Measurements from ENCODE around the gene SLC2A13. TPM values are rescaled to one million over a fixed set of nuclear protein-coding genes. Genes with fewer than 3 reads are reported as not detected.
"Not testable (repeated sequence)": the region's sequence is repeated elsewhere in the genome, so short reads cannot be mapped to it uniquely, and the experiment has no call there.

Gene SLC2A13
- total RNA-seq, 1 donor from 2014 or later = 8.4 TPM

DNA sequence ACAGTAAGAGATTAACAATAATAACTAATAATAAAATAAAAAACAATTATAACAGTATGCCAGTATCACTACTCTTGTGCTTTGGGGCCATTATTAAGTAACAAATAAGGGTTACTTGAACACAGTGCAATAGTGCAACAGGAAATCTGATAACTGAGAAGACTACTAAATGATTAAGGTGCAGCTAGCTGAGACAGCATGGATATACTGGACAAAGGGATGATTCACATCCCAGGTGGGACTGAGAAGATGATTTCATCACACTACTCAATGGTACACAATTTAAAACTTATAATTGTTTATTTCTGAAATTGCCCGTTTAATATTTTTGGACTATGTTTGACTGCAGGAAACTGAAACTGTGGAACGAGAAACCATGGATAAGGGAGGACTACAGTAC lies 317.6 kb downstream of the SLC2A13 start:
- no peak overlapping the region for H3K4me3 ChIP-seq (ENCODE audit: low read length in 3 of 3)
- no peaks in the 10 kb centered on the region for H3K4me1 ChIP-seq (ENCODE audit: control insufficient read depth in 3 of 3, insufficient read depth in 3 of 3, low read length in 3 of 3)
- no peaks in the 10 kb centered on the region for H3K9me3 ChIP-seq (ENCODE audit: control insufficient read depth in 3 of 3, low read length in 3 of 3)

DNA sequence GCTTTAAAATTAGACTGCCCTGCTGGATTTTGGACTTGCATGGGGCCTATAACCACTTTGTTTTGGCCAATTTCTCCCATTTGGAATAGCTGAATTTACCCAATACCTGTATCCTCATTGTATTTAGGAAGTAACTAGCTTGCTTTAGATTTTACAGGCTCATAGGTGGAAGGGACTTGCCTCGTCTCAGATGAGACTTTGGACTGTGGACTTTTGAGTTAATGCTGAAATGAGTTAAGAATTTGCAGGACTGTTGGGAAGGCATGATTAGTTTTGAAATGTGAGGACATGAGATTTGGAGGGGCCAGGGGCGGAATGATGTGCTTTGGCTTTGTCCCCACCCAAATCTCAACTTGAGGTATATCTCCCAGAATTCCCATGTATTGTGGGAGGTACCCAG lies 320.1 kb downstream of the SLC2A13 start:
- H3K27me3 ChIP-seq (ENCODE audit: control insufficient read depth in 3 of 3, insufficient read depth in 3 of 3, low read length in 3 of 3); H3K9ac ChIP-seq (ENCODE audit: low read depth in 1 of 3, low read length in 3 of 3); H3K27ac ChIP-seq (ENCODE audit: low read depth, low read length); H3K4me3 ChIP-seq (ENCODE audit: low read length in 3 of 3); H3K4me1 ChIP-seq (ENCODE audit: control insufficient read depth in 3 of 3, insufficient read depth in 3 of 3, low read length in 3 of 3); H3K9me3 ChIP-seq (ENCODE audit: control insufficient read depth in 3 of 3, low read length in 3 of 3); H3K36me3 ChIP-seq (ENCODE audit: control insufficient read depth in 3 of 3, insufficient read depth in 3 of 3, low read length in 3 of 3): not testable (repeated sequence)

More for the DNA sequence above, 317.6 kb downstream of the SLC2A13 start:
- H3K27me3 ChIP-seq (ENCODE audit: control insufficient read depth in 3 of 3, insufficient read depth in 3 of 3, low read length in 3 of 3) = no peaks in the 10 kb centered on the region
- no peaks in the 10 kb centered on the region for H3K36me3 ChIP-seq (ENCODE audit: control insufficient read depth in 3 of 3, insufficient read depth in 3 of 3, low read length in 3 of 3)
- no peak overlapping the region for H3K27ac ChIP-seq (ENCODE audit: low read depth, low read length)
- H3K9ac ChIP-seq (ENCODE audit: low read depth in 1 of 3, low read length in 3 of 3) = no peak overlapping the region

DNA sequence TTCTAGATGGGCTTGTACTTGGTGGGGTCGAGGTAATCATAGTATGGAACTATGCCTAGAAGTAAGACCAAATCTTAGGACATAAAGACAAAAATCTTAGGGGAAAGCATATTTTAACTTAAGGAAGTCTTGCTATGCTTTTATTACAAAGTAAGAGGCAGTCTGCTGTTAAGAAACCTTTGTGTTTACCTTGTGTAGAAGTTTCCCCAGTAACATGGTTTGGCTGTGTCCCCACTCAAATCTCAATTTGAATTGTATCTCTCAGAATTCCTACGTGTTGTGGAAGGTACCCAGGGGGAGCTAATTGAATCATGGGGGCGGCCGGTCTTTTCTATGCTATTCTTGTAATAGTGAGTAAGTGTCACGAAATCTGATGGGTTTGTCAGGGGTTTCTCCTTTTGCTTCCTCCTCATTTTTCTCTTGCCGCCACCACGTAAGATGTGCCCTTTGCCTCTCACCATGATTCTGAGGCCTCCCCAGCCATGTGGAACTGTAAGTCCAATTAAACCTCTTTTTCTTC lies 323.8 kb downstream of the SLC2A13 start:
- no peak overlapping the region for H3K9ac ChIP-seq (ENCODE audit: low read depth in 1 of 3, low read length in 3 of 3)
- H3K27ac ChIP-seq (ENCODE audit: low read depth, low read length) = no peak overlapping the region
- H3K9me3 ChIP-seq (ENCODE audit: control insufficient read depth in 3 of 3, low read length in 3 of 3) = no peaks in the 10 kb centered on the region
- no peaks in the 10 kb centered on the region for H3K36me3 ChIP-seq (ENCODE audit: control insufficient read depth in 3 of 3, insufficient read depth in 3 of 3, low read length in 3 of 3)
- no peak overlapping the region for H3K4me3 ChIP-seq (ENCODE audit: low read length in 3 of 3)
- no peaks in the 10 kb centered on the region for H3K4me1 ChIP-seq (ENCODE audit: control insufficient read depth in 3 of 3, insufficient read depth in 3 of 3, low read length in 3 of 3)
- no peaks in the 10 kb centered on the region for H3K27me3 ChIP-seq (ENCODE audit: control insufficient read depth in 3 of 3, insufficient read depth in 3 of 3, low read length in 3 of 3)

DNA sequence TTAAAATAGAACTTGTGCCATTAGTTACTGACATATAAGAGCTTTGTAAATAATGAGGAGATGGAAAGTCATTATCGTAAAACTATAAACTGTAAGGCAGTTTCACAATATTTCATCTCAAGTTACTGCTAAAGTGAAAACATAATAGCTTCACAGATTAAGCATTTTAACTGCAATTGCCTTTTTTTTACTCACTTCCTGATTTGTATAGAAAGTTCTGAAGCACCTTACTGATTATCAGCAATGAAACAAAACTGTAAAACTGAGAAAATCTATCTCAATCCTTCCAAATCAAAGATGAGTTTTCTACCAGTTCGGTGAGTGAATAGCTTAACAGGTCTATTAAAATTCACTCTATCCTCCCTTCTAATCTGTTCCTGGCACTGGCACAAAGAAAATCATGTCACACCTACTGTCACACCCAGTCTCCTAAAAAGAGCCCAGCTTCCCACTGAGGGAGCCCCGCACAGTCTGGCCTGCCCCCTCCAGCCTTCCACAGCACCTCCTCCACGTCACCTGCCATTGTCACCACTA lies 324.9 kb downstream of the SLC2A13 start:
- H3K27ac ChIP-seq (ENCODE audit: low read depth, low read length) = no peak overlapping the region
- H3K36me3 ChIP-seq (ENCODE audit: control insufficient read depth in 3 of 3, insufficient read depth in 3 of 3, low read length in 3 of 3) = no peaks in the 10 kb centered on the region
- no peaks in the 10 kb centered on the region for H3K4me1 ChIP-seq (ENCODE audit: control insufficient read depth in 3 of 3, insufficient read depth in 3 of 3, low read length in 3 of 3)
- no peaks in the 10 kb centered on the region for H3K9me3 ChIP-seq (ENCODE audit: control insufficient read depth in 3 of 3, low read length in 3 of 3)
- no peaks in the 10 kb centered on the region for H3K27me3 ChIP-seq (ENCODE audit: control insufficient read depth in 3 of 3, insufficient read depth in 3 of 3, low read length in 3 of 3)
- no peak overlapping the region for H3K4me3 ChIP-seq (ENCODE audit: low read length in 3 of 3)
- no peak overlapping the region for H3K9ac ChIP-seq (ENCODE audit: low read depth in 1 of 3, low read length in 3 of 3)

DNA sequence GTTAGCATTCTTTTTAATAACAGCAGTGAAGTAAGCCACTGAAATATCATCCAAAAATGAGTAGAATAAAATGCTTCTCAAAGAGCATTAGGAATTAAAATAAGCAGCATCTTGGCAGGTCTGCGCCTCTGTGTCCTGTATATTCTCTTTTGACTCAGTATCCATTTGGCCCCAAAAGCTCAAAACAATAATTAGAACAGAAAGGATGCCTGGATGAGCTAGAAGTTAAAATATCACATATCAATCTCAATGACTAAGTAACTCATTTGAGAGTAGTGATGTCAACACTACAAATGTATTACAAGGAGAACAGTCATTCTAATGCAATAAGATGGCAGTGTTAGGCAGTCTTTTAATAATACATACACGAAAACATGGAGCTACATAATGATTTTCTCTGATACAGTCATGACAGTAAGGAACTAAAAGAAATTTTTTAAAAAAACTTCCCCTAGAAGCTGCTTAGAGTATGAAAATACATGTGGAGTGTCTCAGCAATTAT lies 325.4 kb downstream of the SLC2A13 start:
- Histone ChIP-seq H3K36me3 (ENCODE audit: control insufficient read depth in 3 of 3, insufficient read depth in 3 of 3, low read length in 3 of 3) (no peaks in the 10 kb centered on the region), H3K9me3 (ENCODE audit: control insufficient read depth in 3 of 3, low read length in 3 of 3) (no peaks in the 10 kb centered on the region)

DNA sequence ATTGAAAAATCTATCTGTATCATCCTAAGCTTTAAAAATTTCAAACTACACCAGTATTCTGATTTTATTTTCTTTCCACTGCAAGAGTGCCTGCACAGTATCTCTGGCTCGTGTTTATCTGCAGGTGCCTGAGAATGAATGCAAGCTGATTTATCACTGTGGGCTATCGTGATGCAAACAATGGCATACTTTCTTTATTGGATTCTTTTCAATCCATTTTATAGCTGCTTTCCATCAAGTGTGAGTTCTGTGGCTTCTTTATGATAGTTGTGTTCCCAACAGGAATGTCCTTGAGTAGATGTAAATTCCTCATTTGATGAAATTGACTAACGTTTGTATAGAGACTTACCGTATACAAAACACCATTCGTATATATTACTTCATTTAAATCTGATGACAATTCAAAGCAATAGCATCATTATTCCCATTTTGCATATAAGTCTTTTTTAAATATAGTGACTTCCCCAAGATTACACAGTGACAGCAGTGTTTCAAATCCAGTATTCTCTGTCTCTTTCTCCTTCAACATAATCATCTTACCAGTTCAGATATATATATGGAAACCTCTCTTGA lies 326.0 kb downstream of the SLC2A13 start:
- Histone ChIP-seq H3K27me3 (ENCODE audit: control insufficient read depth in 3 of 3, insufficient read depth in 3 of 3, low read length in 3 of 3) (no peaks in the 10 kb centered on the region), H3K36me3 (ENCODE audit: control insufficient read depth in 3 of 3, insufficient read depth in 3 of 3, low read length in 3 of 3) (no peaks in the 10 kb centered on the region), H3K4me1 (ENCODE audit: control insufficient read depth in 3 of 3, insufficient read depth in 3 of 3, low read length in 3 of 3) (no peaks in the 10 kb centered on the region), H3K4me3 (ENCODE audit: low read length in 3 of 3) (no peak overlapping the region), H3K27ac (ENCODE audit: low read depth, low read length) (no peak overlapping the region), H3K9me3 (ENCODE audit: control insufficient read depth in 3 of 3, low read length in 3 of 3) (no peaks in the 10 kb centered on the region), H3K9ac (ENCODE audit: low read depth in 1 of 3, low read length in 3 of 3) (no peak overlapping the region)

More for the DNA sequence above, 325.4 kb downstream of the SLC2A13 start:
- Histone ChIP-seq H3K27ac (ENCODE audit: low read depth, low read length) (no peak overlapping the region), H3K4me1 (ENCODE audit: control insufficient read depth in 3 of 3, insufficient read depth in 3 of 3, low read length in 3 of 3) (no peaks in the 10 kb centered on the region), H3K4me3 (ENCODE audit: low read length in 3 of 3) (no peak overlapping the region), H3K27me3 (ENCODE audit: control insufficient read depth in 3 of 3, insufficient read depth in 3 of 3, low read length in 3 of 3) (no peaks in the 10 kb centered on the region), H3K9ac (ENCODE audit: low read depth in 1 of 3, low read length in 3 of 3) (no peak overlapping the region)

DNA sequence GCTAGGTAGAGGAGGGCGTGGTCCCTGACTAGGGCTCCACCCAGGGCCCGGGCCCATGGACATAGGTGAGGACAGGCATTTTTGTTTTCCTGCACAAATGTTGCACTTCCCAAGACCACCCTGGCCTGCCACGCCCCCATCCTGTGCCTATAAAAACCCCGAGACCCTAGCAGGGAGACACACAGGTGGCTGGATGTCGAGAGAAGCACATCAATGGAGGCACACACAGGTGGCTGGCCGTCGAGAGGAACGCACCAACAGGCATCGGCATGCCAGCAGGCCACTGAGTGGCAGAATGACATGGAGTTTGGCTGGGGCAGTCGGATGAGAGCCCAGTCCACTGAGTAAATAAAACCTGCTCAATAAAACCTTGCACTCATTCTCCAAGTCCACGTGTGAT lies 328.4 kb downstream of the SLC2A13 start:
- Histone ChIP-seq H3K4me1 (ENCODE audit: control insufficient read depth in 3 of 3, insufficient read depth in 3 of 3, low read length in 3 of 3) (no peaks in the 10 kb centered on the region), H3K9ac (ENCODE audit: low read depth in 1 of 3, low read length in 3 of 3) (no peak overlapping the region), H3K36me3 (ENCODE audit: control insufficient read depth in 3 of 3, insufficient read depth in 3 of 3, low read length in 3 of 3) (no peaks in the 10 kb centered on the region), H3K9me3 (ENCODE audit: control insufficient read depth in 3 of 3, low read length in 3 of 3) (no peaks in the 10 kb centered on the region), H3K27me3 (ENCODE audit: control insufficient read depth in 3 of 3, insufficient read depth in 3 of 3, low read length in 3 of 3) (no peaks in the 10 kb centered on the region), H3K4me3 (ENCODE audit: low read length in 3 of 3) (no peak overlapping the region), H3K27ac (ENCODE audit: low read depth, low read length) (no peak overlapping the region)

DNA sequence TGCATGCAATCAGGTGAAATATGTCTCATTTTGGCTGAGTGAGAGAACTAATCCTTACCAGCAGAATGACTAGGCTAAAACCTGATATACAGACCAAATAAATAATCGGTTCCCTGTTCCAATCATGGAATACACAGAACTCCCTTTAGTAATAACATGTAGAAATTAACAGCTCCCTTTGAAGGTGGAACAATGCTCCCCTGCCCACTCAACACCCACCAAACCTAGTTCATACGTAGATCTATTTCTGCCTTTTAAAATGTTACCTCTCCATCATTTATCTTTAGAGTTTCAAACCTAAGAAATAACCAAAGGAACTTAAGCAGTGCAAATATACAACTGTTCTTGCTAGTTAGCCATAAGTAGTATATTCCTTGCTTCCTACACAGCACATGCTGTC lies 332.6 kb downstream of the SLC2A13 start:
- H3K4me1 ChIP-seq (ENCODE audit: control insufficient read depth in 3 of 3, insufficient read depth in 3 of 3, low read length in 3 of 3) = no peaks in the 10 kb centered on the region
- no peaks in the 10 kb centered on the region for H3K27me3 ChIP-seq (ENCODE audit: control insufficient read depth in 3 of 3, insufficient read depth in 3 of 3, low read length in 3 of 3)
- H3K27ac ChIP-seq (ENCODE audit: low read depth, low read length) = no peak overlapping the region
- H3K4me3 ChIP-seq (ENCODE audit: low read length in 3 of 3) = no peak overlapping the region
- no peaks in the 10 kb centered on the region for H3K9me3 ChIP-seq (ENCODE audit: control insufficient read depth in 3 of 3, low read length in 3 of 3)
- H3K36me3 ChIP-seq (ENCODE audit: control insufficient read depth in 3 of 3, insufficient read depth in 3 of 3, low read length in 3 of 3) = no peaks in the 10 kb centered on the region
- H3K9ac ChIP-seq (ENCODE audit: low read depth in 1 of 3, low read length in 3 of 3) = no peak overlapping the region

DNA sequence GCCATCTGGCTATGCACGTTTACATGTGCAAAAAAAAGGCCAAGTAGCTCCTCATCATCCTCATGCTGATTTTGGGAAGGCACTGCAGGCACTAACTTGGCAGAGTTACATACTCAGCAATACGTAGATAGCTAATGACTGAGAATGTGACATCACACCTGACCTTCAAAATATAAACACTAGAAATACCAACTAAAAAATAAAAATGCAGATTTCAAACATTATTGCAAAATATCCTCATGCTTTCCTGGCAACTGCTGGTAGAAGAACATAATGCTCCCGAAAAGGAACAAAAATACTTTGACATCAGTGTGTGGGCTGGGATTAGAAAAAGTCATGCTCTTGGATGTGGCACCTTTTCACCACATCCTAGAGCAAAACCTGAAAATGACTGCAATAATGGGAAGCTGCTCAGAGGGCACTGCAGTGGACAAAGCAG lies 333.0 kb downstream of the SLC2A13 start:
- H3K4me3 ChIP-seq (ENCODE audit: low read length in 3 of 3) = no peak overlapping the region
- no peaks in the 10 kb centered on the region for H3K4me1 ChIP-seq (ENCODE audit: control insufficient read depth in 3 of 3, insufficient read depth in 3 of 3, low read length in 3 of 3)
- H3K27ac ChIP-seq (ENCODE audit: low read depth, low read length) = no peak overlapping the region
- no peaks in the 10 kb centered on the region for H3K27me3 ChIP-seq (ENCODE audit: control insufficient read depth in 3 of 3, insufficient read depth in 3 of 3, low read length in 3 of 3)
- no peaks in the 10 kb centered on the region for H3K36me3 ChIP-seq (ENCODE audit: control insufficient read depth in 3 of 3, insufficient read depth in 3 of 3, low read length in 3 of 3)
- H3K9ac ChIP-seq (ENCODE audit: low read depth in 1 of 3, low read length in 3 of 3) = no peak overlapping the region
- no peaks in the 10 kb centered on the region for H3K9me3 ChIP-seq (ENCODE audit: control insufficient read depth in 3 of 3, low read length in 3 of 3)

DNA sequence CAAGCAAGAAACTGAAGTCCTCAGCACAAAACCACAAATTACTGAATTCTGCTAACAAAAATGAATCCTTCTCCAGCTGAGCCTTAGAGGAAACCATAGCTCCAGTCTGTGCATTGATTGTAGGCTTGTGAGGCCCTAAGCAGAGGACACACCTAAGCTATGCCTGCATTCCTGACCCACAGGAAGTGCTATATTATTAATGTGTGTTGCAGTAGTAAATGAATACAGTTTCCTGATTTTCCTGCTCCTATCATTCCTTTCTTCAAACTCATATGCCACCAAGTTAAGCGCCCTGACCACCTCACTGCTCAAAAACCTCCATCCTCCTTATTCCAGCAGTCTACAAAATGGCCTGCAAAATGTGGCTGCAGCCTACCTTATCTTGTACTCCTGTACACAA lies 334.4 kb downstream of the SLC2A13 start:
- Histone ChIP-seq H3K9me3 (ENCODE audit: control insufficient read depth in 3 of 3, low read length in 3 of 3) (no peaks in the 10 kb centered on the region), H3K27ac (ENCODE audit: low read depth, low read length) (no peak overlapping the region), H3K36me3 (ENCODE audit: control insufficient read depth in 3 of 3, insufficient read depth in 3 of 3, low read length in 3 of 3) (no peaks in the 10 kb centered on the region), H3K4me1 (ENCODE audit: control insufficient read depth in 3 of 3, insufficient read depth in 3 of 3, low read length in 3 of 3) (no peaks in the 10 kb centered on the region), H3K27me3 (ENCODE audit: control insufficient read depth in 3 of 3, insufficient read depth in 3 of 3, low read length in 3 of 3) (no peaks in the 10 kb centered on the region), H3K9ac (ENCODE audit: low read depth in 1 of 3, low read length in 3 of 3) (no peak overlapping the region), H3K4me3 (ENCODE audit: low read length in 3 of 3) (no peak overlapping the region)
